Central memory CD8-positive, alpha-beta T cell (primary cell): ENCODE data around the gene MEX3A.

Experiments used
- ATAC-seq: fragments of 150-1000 bp; cut with Tn5 transposase; replicated peaks from 2 replicates; pipeline ENCODE4 v1.10.0; 2022; ENCODE audit warnings: mild to moderate bottlenecking, moderate FRiP score, moderate number of reproducible peaks; ENCODE audit not compliant: poor library complexity, severe bottlenecking; ENCODE audit errors: extremely low read depth
- DNase-seq, 2 donors: peaks; one replicate each; pipeline ENCODE4 v3.0.0; 2021; ENCODE audit warnings: low spot score in 2 of 2
- H3K27ac Mint-ChIP-seq: one replicate; pipeline ENCODE4 v1.8.0; 2022; ENCODE audit warnings: low read depth, mild to moderate bottlenecking, moderate library complexity, mixed read lengths
- H3K27me3 Mint-ChIP-seq: one replicate; pipeline ENCODE4 v1.8.0; 2022; ENCODE audit warnings: mixed read lengths
- H3K36me3 Mint-ChIP-seq: one replicate; pipeline ENCODE4 v1.8.0; 2022; ENCODE audit warnings: mild to moderate bottlenecking, moderate library complexity, mixed read lengths; ENCODE audit not compliant: insufficient read depth
- H3K4me1 Mint-ChIP-seq: one replicate; pipeline ENCODE4 v1.8.0; 2022; ENCODE audit warnings: mixed read lengths
- H3K4me3 Mint-ChIP-seq: one replicate; pipeline ENCODE4 v1.8.0; 2022; ENCODE audit warnings: mild to moderate bottlenecking, moderate library complexity, mixed read lengths
- H3K9me3 Mint-ChIP-seq: one replicate; pipeline ENCODE4 v1.8.0; 2022; ENCODE audit warnings: mixed read lengths

Gene MEX3A

GRCh38 chr1:156065212-156065611, 17.1 kb downstream of the MEX3A start:
- Mint-ChIP-seq H3K27ac (no peak overlapping the region), H3K27me3 (no peaks in the 10 kb centered on the region), H3K4me3 (no peak overlapping the region), H3K4me1 (no peaks in the 10 kb centered on the region), H3K36me3 (peaks cover 1% of the 10 kb centered on the region), H3K9me3 (no peaks in the 10 kb centered on the region)
- ATAC-seq (no peak), DNase-seq (no peak)

GRCh38 chr1:156064615-156065014, 17.6 kb downstream of the MEX3A start:
- Mint-ChIP-seq H3K36me3 (peaks cover 1% of the 10 kb centered on the region), H3K27ac (no peak overlapping the region), H3K4me1 (no peaks in the 10 kb centered on the region), H3K9me3 (no peaks in the 10 kb centered on the region), H3K4me3 (no peak overlapping the region), H3K27me3 (no peaks in the 10 kb centered on the region)
- DNase-seq = no peak
- no peak for ATAC-seq

GRCh38 chr1:156063997-156064285, 18.3 kb downstream of the MEX3A start:
- DNase-seq = no peak
- H3K27me3 Mint-ChIP-seq = no peaks in the 10 kb centered on the region
- no peaks in the 10 kb centered on the region for H3K9me3 Mint-ChIP-seq
- H3K4me1 Mint-ChIP-seq = no peaks in the 10 kb centered on the region
- H3K4me3 Mint-ChIP-seq = no peak overlapping the region
- peaks cover 3% of the 10 kb centered on the region for H3K36me3 Mint-ChIP-seq
- H3K27ac Mint-ChIP-seq = no peak overlapping the region
- no peak for ATAC-seq

- ATAC-seq = no peak
- no peaks in the 10 kb centered on the region for H3K9me3 Mint-ChIP-seq
- H3K4me1 Mint-ChIP-seq = no peaks in the 10 kb centered on the region
- no peak overlapping the region for H3K4me3 Mint-ChIP-seq
- DNase-seq = no peak
- H3K27me3 Mint-ChIP-seq = no peaks in the 10 kb centered on the region
- H3K27ac Mint-ChIP-seq = no peak overlapping the region
- peaks cover 5% of the 10 kb centered on the region for H3K36me3 Mint-ChIP-seq
Observed at GRCh38 chr1:156062189-156062588, 20.1 kb downstream of the MEX3A start.

- ATAC-seq (no peak), DNase-seq (no peak)
- Mint-ChIP-seq H3K27me3 (no peaks in the 10 kb centered on the region), H3K9me3 (no peaks in the 10 kb centered on the region), H3K36me3 (peaks cover 8% of the 10 kb centered on the region), H3K27ac (no peak within 1 kb of the TSS), H3K4me3 (no peak within 1 kb of the TSS), H3K4me1 (peaks cover 5% of the 10 kb centered on the region)
Observed at GRCh38 chr1:156060937-156061636, 21.2 kb downstream of the MEX3A start, which contains the start of gene RAB25. TSS of gene RAB25 (plus strand) at chr1:156061160. CDS start at chr1:156061401, 241 bp downstream.

- no peaks in the 10 kb centered on the region for H3K27me3 Mint-ChIP-seq
- no peak for DNase-seq
- ATAC-seq = no peak
- no peak overlapping the region for H3K27ac Mint-ChIP-seq
- H3K9me3 Mint-ChIP-seq = no peaks in the 10 kb centered on the region
- H3K4me1 Mint-ChIP-seq = peaks cover 29% of the 10 kb centered on the region
- H3K4me3 Mint-ChIP-seq = no peak overlapping the region
- H3K36me3 Mint-ChIP-seq = peaks cover 21% of the 10 kb centered on the region
Observed at GRCh38 chr1:156056326-156056849, 25.9 kb downstream of the MEX3A start.

GRCh38 chr1:156055281-156056048, 26.8 kb downstream of the MEX3A start:
- Mint-ChIP-seq H3K27me3 (no peaks in the 10 kb centered on the region), H3K9me3 (no peaks in the 10 kb centered on the region), H3K4me1 (peaks cover 29% of the 10 kb centered on the region), H3K27ac (peak overlapping the region; percentile 73), H3K4me3 (peak overlapping the region; percentile 94), H3K36me3 (peaks cover 22% of the 10 kb centered on the region)
- DNase-seq = no peak
- ATAC-seq = no peak

- Mint-ChIP-seq H3K27me3 (no peaks in the 10 kb centered on the region), H3K4me3 (peak within 1 kb of the TSS; percentile 94), H3K27ac (peak within 1 kb of the TSS; percentile 73), H3K4me1 (peaks cover 29% of the 10 kb centered on the region), H3K36me3 (peaks cover 25% of the 10 kb centered on the region), H3K9me3 (no peaks in the 10 kb centered on the region)
- DNase-seq (peak; percentile 90 to 91), ATAC-seq (peak; percentile 84)
Observed at GRCh38 chr1:156054500-156055280, 27.6 kb downstream of the MEX3A start, which contains the start of gene LAMTOR2. TSS of gene LAMTOR2 (plus strand) at chr1:156054782. CDS start at chr1:156054890, 108 bp downstream.

GRCh38 chr1:156053768-156054499, 28.3 kb downstream of the MEX3A start, which contains the start of gene UBQLN4:
TSS of gene UBQLN4 (minus strand) at chr1:156053798. CDS start at chr1:156053701, 97 bp downstream.
- Mint-ChIP-seq H3K4me1 (peaks cover 29% of the 10 kb centered on the region), H3K27me3 (no peaks in the 10 kb centered on the region), H3K27ac (peak within 1 kb of the TSS; percentile 73), H3K36me3 (peaks cover 26% of the 10 kb centered on the region), H3K4me3 (peak within 1 kb of the TSS; percentile 94), H3K9me3 (no peaks in the 10 kb centered on the region)
- peak; percentile 63 to 68 for DNase-seq
- ATAC-seq = peak; percentile 59

GRCh38 chr1:156052862-156053767, 29.1 kb downstream of the MEX3A start:
- H3K27ac Mint-ChIP-seq = peak overlapping the region; percentile 57
- H3K27me3 Mint-ChIP-seq = no peaks in the 10 kb centered on the region
- DNase-seq (peak; percentile 28 to 43), ATAC-seq (peak; percentile 17)
- H3K4me1 Mint-ChIP-seq = peaks cover 29% of the 10 kb centered on the region
- H3K36me3 Mint-ChIP-seq = peaks cover 28% of the 10 kb centered on the region
- peak overlapping the region; percentile 94 for H3K4me3 Mint-ChIP-seq
- H3K9me3 Mint-ChIP-seq = no peaks in the 10 kb centered on the region

GRCh38 chr1:156051011-156051725, 31.1 kb downstream of the MEX3A start:
- Mint-ChIP-seq H3K4me3 (no peak overlapping the region), H3K4me1 (peaks cover 25% of the 10 kb centered on the region), H3K27ac (no peak overlapping the region), H3K27me3 (no peaks in the 10 kb centered on the region), H3K9me3 (no peaks in the 10 kb centered on the region), H3K36me3 (peaks cover 23% of the 10 kb centered on the region)
- DNase-seq = no peak
- ATAC-seq = no peak
